ENCODE results near the gene ZC2HC1B.
"Not testable (repeated sequence)": the region's sequence is repeated elsewhere in the genome, so short reads cannot be mapped to it uniquely, and the experiment has no call there.

ZC2HC1B gene

DNA sequence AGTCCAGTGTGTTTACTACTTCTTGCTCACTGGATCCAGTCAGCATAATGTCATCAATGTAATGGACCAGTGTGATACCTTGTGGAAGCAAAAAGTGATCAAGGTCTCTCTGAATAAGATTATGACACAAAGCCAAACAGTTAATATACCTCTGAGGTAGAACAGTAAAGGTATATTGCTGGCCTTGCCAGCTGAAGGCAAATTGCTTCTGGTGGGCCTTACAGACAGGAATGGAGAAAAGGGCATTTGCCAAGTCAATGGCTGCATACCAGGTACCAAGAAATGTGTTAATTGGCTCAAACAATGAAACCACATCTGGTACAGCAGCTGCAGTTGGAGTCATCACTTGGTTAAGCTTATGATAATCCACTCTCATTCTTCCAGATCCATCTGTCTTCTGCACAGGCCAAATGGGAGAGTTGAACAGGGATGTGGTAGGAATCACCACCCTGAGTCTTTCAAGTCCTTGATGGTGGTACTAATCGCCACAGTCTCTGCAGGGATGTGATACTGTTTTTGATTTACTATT is 7.0 kb downstream of the ZC2HC1B start:
- DNase-seq (ENCODE audit: low spot score): not testable (repeated sequence)

DNA sequence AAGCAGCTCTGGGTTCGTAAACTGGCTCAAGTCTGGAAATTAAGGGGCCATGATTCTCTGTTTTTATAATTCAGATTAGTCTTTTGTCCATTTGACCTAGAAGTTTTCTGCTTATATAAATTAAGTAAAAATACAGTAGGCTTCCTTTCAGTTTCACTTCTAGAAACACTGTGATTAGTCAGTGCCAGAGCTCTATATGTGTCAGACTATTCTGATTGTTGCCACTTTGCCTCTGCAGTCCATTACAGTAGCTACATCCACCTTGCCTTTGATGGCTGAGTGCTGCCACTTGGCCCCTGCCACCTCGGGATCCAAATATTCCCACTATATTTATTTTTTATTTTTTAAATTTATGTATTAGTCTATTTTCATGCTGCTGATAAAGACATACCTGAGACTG is 7.9 kb downstream of the ZC2HC1B start:
- DNase-seq (ENCODE audit: low spot score): peak; percentile 8

DNA sequence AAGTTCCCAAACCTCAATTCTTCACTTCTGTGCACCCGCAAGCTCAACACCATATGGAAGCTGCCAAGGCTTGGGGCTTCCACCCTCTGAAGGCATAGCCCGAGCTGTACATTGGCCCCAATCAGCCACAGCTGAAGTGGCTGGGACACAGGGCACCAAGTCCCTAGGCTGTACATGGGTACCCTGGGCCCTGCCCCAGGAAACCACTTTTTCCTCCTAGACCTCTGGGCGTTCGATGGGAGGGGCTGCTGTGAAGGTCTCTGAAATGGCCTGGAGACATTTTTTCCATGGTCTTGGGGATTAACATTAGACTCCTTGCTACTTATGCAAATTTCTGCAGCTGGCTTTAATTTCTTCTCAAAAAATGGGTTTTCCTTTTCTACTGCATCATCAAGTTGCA is 9.3 kb downstream of the ZC2HC1B start:
- not testable (repeated sequence) for DNase-seq (ENCODE audit: low spot score)

DNA sequence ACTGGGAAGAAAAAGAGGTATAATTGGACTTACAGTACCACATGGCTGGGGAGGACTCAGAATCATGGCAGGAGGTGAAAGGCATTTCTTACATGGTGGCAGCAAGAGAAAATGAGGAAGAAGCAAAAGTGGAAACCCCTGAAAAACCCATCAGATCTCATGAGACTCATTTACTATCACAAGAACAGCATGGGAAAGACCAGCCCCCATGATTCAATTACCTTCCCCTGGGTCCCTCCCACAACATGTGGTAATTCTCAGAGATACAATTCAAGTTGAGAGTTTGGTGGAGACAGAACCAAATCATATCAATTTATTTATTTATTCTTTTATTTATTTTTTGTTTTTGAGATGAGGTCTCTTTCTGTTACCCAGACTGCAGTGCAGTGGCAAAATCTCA is 10.2 kb downstream of the ZC2HC1B start:
- not testable (repeated sequence) for DNase-seq (ENCODE audit: low spot score)

DNA sequence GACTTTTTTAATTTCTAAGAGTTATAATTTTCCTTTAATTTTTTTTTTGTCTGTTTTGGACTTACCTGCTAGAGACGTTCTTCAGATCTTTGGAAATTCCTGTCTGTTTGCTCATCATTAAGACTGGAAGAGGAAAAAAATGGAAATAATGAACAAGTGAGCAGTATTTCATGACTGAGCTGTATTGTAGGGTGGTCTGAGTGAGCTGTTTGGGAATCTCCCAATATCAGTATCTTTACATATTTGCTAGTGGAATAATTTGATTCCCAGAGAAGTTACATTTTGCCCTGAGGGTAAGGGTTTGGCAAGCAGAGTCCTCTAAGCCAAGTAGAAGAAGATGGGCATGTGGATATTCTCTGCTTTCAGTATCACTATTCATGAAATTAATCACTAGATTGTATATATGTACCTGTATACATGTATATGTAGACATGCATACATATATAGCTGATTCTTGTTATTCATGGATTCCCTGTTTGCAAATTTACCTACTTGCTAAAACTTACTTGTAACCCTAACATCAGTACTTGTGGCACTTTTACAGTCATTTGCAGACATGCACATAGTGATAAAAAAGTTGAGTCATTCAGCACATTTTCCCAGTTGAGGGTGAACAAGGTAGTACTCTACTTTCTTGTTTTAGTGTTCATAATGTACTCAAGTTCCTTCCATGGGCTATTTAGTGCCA is 13.5 kb downstream of the ZC2HC1B start:
- no peak for DNase-seq (ENCODE audit: low spot score)

DNA sequence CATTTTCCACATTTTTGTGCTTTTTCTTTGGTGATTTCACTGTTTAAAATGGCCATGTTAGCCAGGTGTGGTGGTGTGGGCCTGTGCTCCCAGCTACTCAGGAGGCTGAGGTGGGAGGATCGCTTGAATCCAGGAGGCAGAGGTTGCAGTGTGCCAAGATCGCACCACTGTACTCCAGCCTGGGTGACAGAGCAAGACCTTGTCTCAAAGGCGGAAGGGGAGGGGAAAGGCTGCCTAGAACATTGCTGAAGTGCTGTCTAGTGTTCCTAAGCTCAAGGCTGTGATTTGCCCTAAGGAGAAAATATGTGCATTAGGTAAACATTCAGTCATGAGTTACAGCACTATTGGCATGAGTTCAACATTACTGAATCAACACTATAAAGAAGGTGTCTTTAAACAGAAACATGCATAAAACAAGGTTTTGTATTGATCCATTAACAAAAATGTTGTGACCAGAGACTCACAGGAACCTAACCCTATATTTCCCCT is 14.0 kb downstream of the ZC2HC1B start:
- no peak for DNase-seq (ENCODE audit: low spot score)

DNA sequence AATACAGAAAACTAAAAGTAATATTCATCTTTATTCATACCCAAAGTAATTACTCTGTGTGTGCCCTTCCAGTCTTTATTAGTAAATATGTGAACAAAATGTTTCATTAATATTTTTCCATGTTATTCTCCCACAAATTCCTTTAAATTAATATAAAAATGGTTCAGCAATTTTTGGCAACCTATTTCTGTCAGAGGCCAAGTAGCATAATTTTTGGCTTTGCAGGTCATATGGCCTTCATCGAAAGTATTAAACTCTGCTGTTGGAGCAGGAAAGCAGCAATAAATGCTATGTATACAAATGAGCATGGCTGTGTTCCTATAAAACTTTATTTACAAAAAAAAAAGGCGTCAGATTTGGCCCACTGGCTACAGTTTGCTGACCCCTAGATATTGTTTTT is 16.1 kb downstream of the ZC2HC1B start:
- DNase-seq (ENCODE audit: low spot score): no peak

DNA sequence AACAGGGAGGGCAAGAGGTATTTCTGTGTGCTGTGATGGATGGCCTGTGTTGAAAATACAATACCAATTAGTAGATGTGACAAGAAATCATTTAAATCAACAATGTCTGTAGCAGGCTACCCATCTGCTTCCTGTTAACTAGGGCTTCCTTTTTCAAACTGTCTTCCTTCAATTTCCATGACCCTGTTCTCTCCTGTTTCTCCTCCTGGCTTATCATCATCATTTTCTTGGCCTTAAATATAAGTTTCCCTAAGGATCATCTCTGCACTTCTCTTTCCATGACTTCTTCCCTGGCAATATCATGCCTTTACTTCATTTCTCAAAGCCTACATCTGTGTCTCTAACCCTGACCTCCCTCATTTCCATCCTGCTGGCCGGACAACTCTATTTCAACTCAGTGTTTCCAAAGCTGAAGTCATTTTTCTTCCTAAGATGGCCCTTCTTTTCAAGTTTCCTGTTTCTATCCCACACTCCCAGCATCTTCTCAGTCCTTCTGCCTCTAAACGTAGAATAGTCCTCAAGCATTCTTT is 18.2 kb downstream of the ZC2HC1B start:
- no peak for DNase-seq (ENCODE audit: low spot score)

DNA sequence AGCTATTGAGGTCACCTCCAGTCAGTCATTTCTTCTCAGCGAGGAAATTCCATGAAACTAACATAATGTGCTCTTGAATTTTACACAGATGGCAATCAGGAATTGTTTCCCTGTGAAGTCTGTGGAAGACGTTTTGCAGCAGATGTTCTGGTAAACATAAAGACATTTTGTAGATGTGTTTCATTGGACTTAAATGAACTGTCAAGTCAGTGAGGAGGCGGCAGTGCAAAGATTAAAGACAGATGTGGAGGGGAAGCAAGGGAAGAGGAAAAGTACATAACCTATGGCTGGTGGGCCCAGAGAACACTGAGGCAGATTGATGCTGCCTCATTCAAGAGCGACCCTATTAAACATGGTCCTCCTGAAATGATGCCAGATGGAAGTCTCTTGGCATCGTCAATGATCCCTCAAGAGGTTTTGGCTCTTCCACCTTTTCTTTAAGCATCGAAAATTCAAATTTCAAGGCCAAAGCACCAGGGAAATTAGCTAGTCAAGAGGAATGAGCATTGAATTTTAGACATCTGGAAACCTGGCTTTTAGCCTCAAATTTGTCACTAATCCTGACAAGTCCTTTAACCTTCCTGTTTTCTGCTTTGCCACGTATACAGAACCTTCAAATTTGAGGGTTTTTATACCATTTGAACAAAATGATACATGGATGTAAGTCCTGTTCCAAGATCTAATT is 20.1 kb downstream of the ZC2HC1B start:
- DNase-seq (ENCODE audit: low spot score): no peak

DNA sequence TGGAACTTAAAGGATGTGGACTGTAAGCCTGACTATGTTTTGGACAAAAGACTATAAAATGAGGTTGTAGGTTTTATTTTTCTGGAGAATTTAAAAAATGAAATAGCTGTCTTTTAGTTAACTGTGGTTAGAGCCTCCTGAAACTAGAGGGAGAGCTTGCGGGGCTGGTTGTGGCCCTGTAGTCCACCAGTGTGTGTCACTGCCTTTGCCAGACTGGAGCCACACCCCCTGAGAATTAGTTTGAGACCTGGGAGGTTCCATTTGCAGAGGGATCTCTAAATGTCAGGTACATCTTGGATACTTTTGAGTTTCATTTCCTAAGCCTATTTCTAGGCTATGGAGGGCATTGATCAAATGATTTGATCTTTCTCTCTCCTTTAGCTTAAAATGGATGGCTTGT is 20.8 kb downstream of the ZC2HC1B start:
- no peak for DNase-seq (ENCODE audit: low spot score)

DNA sequence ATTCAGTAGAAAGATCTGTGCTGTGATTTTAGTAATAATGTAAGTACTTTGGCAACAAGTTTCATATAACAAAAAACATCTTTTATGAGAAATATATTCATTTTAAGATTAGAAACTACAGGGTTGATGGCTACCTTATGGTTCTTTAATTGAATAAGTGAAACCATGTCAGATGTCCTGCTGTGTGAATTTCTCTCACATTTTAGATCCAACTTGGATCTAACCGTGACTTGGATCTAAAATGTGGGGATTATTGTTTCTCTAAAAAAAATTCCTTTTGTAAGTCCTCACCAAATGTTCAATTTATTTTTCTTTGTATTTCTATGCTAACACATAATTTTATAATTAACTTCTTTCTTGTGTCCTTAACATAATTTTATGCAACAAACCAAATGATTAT is 30.4 kb downstream of the ZC2HC1B start:
- DNase-seq (ENCODE audit: low spot score): no peak

DNA sequence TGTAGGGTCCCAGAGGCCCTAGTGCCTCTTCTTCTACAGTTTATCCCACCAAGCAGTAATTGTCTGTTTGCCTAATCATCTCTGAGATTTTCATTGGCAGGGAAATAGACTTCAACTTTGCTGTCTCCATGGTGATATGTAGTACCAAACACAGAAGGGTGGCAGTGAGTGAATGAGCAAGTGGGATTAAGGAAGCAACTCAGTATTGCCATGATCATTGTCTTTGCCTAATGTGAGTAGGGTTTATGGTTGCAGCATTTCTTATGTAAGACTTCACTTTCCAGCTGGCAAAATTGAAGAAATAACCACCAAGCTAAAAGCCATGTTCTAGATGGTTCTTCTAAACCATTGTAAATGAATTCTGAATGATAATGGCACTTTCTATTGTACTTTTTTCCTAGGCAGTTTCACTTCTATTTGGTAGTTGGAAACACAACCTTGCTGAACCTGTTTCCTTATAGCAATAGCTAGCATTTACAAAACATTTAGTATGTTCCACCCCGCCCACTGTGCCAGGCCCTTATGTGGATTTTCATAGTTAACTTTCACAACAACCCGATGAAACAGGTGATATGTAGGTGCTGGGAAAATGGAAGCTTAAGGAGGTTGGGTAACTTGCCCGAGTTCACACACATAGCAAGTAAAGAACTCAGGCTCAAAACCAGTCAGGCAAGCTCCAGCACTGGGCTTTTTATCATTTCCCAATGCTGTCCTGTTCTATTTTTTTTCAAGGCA is 32.0 kb downstream of the ZC2HC1B start:
- DNase-seq (ENCODE audit: low spot score): no peak

DNA sequence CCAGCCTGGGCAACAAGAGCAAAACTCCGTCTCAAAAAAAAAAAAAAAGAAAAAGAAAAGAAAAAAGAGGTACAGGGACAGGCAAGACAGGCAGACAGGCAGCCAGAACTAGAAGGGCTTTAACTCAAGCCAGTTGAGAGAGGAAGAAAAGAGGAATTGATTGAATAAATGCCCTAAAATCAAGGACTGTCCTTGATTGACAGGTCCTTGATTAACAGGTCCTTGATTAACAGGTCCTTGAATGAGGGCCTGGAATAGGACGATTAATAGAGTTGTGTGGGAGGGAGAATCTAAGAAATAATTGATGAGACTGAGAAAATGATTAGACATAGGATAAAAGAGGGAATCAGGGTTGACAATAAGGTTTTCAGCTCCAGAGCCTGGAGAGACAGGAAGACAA is 36.1 kb downstream of the ZC2HC1B start:
- DNase-seq (ENCODE audit: low spot score): no peak

DNA sequence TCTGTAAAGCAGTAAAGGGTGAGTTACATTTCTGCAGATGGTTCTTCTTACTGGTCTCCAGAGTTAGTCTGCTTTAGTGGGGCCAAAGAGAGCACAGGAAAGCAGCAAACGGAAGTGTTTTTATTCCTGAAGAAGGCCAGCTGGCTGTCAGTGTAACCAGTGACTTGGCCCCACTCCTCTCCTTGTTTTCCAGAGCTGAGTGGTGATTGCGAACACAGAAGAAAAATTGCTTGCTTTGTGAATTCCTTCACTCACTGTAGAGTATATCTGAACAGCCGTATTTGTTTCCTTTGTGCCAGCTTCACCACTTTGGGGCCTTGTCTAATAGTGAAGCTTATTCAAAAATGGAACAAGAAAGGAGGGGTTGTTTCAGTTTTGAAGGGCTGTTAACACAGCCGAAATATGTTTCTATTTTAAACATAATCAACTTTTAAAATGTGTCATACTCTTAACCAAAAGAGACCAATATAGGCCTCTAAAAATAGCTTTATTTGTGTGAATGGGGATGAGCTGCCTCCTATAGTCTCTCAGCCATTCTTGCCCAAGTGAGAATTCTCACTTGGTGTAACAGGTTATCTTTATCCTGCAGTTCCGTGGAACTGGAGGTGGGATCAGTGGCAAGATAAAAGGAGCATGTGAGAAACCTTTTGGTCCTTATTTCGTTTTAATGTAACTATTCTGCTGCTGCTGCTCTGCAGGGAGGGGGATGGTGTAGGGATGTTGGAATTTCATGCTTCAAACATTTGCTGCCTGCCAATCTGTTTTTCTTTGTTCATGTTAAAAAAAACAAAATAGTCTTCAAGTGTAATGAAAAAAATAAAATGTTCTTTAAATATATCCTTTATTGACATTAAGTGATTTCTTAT is 37.8 kb downstream of the ZC2HC1B start:
- no peak for DNase-seq (ENCODE audit: low spot score)

DNA sequence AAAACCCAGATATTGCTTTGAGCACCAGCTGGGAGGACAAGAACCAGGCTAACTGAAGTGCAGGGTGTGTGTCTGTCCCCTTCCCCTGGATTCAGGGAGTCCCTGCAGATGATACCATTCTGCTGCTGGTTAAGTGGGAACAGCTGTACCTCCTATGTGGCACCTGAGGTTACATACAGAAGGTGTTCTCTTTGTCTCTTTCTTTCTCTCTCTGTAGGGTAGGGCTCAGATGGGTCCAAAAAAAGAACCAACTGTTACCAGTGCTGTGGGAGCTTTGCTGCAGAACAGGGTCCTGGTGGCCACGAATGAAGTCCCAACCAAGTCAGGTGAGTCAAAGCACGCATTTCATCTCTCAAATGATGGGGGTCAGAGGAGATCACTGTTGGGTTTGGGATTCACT is 38.6 kb downstream of the ZC2HC1B start:
- DNase-seq (ENCODE audit: low spot score): no peak

DNA sequence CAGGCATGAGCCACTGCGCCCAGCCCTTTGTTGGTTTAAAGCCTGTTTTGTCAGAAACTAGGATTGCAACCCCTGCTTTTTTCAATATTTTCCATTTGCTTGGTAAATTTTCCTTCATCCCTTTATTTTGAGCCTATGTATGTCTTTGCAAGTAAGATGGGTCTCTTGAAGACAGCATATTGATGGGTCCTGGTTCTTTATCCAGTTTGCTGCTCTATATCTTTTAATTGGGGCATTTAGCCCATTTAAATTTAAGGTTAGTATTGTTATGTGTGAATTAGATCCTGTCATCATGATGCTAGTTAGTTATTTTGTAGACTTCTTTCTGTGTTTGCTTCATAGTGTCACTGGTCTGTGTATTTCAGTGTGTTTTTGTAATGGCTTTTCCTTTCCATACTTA is 46.8 kb downstream of the ZC2HC1B start:
- DNase-seq (ENCODE audit: low spot score): no peak

DNA sequence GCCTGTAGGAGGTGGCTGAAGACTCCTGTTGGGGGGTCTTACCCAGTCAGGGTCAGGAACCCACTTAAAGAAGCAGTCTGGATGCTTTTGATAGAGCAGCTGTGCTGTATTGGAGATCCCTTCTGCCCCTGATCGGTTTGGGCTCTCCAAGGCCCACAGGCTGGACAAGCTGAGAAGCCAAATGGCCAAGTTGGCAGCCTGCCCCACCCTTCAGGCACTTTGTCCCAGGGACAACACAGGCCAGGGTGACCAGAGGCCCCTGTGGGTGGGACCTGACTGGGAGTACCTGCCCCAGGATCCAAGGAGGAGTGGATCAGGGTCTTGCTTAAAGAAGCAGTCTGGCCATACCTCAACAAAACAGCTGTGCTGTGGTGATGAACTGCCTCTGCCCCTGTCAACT is 48.4 kb downstream of the ZC2HC1B start:
- no peak for DNase-seq (ENCODE audit: low spot score)

DNA sequence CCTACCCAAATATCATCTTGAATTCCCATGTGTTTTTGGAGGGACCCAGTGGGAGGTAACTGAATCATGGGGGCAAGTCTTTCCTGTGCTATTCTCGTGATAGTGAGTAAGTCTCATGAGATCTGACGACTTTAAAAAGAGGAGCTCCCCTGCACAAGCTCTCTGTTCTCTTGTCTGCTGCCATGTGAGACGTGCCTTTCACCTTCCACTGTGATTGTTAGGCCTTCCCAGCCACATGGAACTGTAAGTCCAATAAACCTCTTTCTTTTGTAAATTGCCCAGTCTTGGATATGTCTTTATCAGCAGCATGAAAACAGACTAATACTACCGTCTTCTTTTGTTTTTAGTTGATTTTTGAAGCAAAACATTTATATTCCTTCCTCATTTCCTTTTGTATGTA is 52.8 kb downstream of the ZC2HC1B start:
- not testable (repeated sequence) for DNase-seq (ENCODE audit: low spot score)

DNA sequence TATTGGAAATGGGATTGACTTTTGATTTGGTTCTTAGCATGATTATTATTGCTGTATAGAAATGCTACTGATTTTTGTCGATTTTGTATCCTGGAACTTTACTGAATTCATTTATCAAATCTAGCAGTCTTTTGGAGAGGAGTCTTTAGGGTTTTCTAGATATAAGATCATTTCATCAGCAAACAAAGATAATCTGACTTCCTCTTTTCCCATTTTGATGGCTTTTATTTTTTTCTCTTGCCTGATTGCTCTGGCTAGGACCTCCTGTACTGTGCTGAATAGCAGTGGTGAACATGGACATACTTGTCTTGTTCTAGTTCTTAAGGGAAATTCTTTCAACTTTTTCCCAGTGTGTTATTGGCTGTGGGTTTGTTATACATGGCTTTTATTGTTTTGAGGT is 64.6 kb downstream of the ZC2HC1B start:
- no peak for DNase-seq (ENCODE audit: low spot score)

DNA sequence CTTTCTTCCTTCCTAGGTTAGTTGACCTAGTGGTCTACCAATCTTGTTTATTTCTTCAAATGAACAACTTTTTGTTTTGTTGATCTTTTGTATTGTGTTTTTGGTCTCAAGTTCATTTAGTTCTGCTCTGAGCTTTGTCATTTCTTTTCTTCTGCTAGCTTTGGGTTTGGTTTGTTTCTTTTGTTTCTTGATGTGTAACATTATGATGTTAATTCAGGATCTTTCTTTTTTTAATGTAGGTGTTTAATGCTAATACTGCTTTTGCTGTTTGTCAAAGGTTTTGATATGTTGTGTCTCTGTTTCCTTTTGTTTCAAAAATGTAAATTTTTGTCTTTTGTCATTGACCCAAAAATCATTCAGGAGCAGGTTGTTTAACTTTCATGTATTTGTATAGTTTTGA is 65.7 kb downstream of the ZC2HC1B start:
- DNase-seq (ENCODE audit: low spot score): no peak

DNA sequence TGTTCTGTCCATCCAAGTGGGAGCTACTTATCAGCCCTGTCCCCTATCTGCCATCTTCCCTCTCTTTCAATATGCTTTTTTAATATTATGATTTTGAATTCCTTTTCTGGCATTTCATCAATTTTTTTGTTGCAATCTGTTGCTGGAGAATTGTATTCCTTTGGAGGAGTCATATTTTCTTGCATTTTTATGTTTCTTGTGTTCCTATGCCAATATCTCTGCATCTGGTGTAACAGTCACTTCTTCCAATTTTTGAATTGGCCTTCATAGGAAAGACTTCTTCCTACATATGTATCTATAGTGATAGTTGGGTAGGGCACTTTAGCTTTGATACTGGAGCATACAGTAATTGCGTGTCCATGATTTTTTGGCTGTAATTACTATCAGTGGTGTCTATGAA is 70.1 kb downstream of the ZC2HC1B start:
- DNase-seq (ENCODE audit: low spot score): no peak

DNA sequence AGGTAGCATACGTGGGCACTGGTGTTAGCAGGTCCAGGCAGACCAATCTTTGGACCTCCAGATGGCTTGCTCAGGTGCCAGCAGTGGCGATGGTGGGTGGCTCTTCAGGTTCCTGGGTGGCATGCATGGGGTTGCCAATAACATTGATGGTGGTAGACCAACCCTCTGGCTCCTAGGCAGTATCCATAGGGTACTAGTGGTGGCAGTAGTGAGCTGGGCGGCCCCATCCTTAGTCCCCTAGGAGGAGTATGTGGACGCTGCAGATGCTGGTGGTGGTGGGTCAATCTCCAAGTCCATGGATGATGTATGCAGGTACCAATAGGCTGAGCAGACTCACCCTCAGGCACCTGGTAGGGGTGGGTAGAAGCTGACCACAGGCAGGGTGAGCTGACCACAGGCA is 70.6 kb downstream of the ZC2HC1B start:
- no peak for DNase-seq (ENCODE audit: low spot score)
